CD4-positive, alpha-beta T cell treated with Interleukin-4 for 4 hours (primary cell): Measurements from ENCODE around the gene GSK3B.
"Not testable (repeated sequence)": the region's sequence is repeated elsewhere in the genome, so short reads cannot be mapped to it uniquely, and the experiment has no call there.

Source experiments
- DNase-seq: peaks from one replicate; pipeline ENCODE4 v3.0.0-alpha.2; 2020

GSK3B gene

GRCh38 chr3:120052225-120052624, 42.0 kb downstream of the GSK3B start:
- no peak for DNase-seq

GRCh38 chr3:120051570-120051969, 42.7 kb downstream of the GSK3B start:
- not testable (repeated sequence) for DNase-seq

- DNase-seq, result no peak
These were observed 44.2 kb downstream of the GSK3B start for GRCh38 chr3:120049881-120050539.

- no peak for DNase-seq
These were observed 45.2 kb downstream of the GSK3B start for GRCh38 chr3:120049072-120049471.

GRCh38 chr3:120048355-120049041, 45.7 kb downstream of the GSK3B start:
- no peak for DNase-seq

GRCh38 chr3:120047686-120048085, 46.6 kb downstream of the GSK3B start:
- no peak for DNase-seq

GRCh38 chr3:120040813-120041377, 53.4 kb downstream of the GSK3B start:
- DNase-seq, result no peak

GRCh38 chr3:120039642-120040610, 54.3 kb downstream of the GSK3B start:
- no peak for DNase-seq

- DNase-seq, result no peak
These were observed 60.7 kb downstream of the GSK3B start for GRCh38 chr3:120033596-120033995.

GRCh38 chr3:120031561-120031960, 62.7 kb downstream of the GSK3B start:
- DNase-seq, result no peak

GRCh38 chr3:120029749-120030148, 64.5 kb downstream of the GSK3B start:
- DNase-seq, result no peak

GRCh38 chr3:120028271-120029047, 65.8 kb downstream of the GSK3B start:
- no peak for DNase-seq

- no peak for DNase-seq
These were observed 67.0 kb downstream of the GSK3B start for GRCh38 chr3:120027226-120027625.

GRCh38 chr3:120025520-120025919, 68.7 kb downstream of the GSK3B start:
- DNase-seq, result peak; percentile 9

GRCh38 chr3:120024103-120024502, 70.1 kb downstream of the GSK3B start:
- no peak for DNase-seq

GRCh38 chr3:120022729-120023128, 71.5 kb downstream of the GSK3B start:
- DNase-seq, result no peak

- no peak for DNase-seq
These were observed 72.7 kb downstream of the GSK3B start for GRCh38 chr3:120021523-120021922.

- DNase-seq, result no peak
These were observed 75.9 kb downstream of the GSK3B start for GRCh38 chr3:120018299-120018698.

GRCh38 chr3:120017692-120018091, 76.6 kb downstream of the GSK3B start:
- DNase-seq, result no peak

GRCh38 chr3:120013481-120013880, 80.8 kb downstream of the GSK3B start:
- no peak for DNase-seq

GRCh38 chr3:120005741-120006140, 88.5 kb downstream of the GSK3B start:
- DNase-seq, result not testable (repeated sequence)

GRCh38 chr3:120004008-120004498, 90.2 kb downstream of the GSK3B start:
- DNase-seq, result not testable (repeated sequence)
